GM10248 (cell line): ENCODE measurements around the gene GAREM1.

Source experiments
- CTCF ChIA-PET: fragments of 300-600 bp; sonication (Branson Sonifier 250); formaldehyde crosslinking; extraction: SDS; loops from one replicate; lab custom pipeline; 2021; ENCODE audit warnings: antibody characterized with exemption; lab: Yijun Ruan, JAX
- POLR2A ChIA-PET: fragments of 350-650 bp; sonication (Branson Sonifier 250); formaldehyde crosslinking; extraction: SDS; loops from one replicate; lab custom pipeline; 2020; ENCODE audit warnings: antibody characterized with exemption; lab: Yijun Ruan, JAX
- DNase-seq: peaks from one replicate; pipeline ENCODE4 v3.0.0; 2012; ENCODE audit errors: extremely low spot score
- CTCF ChIP-seq: IDR thresholded peaks from 2 replicates; pipeline ENCODE4 v1.5.1; 2012; ENCODE audit warnings: mild to moderate bottlenecking, low read depth; ENCODE audit errors: extremely low read depth, missing control alignments, control extremely low read depth

The GAREM1 gene

DNA sequence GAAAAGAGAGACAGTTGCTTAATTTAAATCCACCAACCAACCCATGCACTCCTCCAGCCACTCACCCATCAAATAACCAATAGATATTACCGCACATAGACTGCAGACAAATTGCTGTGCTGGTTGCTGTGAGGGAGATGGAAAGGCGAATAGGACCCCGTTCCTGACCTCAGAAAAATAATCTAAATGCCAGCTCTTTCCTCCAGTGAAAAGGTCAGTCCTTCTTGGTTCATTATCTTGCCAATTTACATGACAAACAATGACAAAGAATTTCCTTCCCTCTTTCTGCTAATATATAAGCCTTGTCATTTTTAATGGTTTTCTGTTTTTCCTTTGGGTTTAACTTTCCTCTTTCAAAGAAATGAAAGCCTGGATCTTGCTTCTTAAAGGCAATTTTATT lies 219.2 kb downstream of the GAREM1 start:
- DNase-seq = no peak
- POLR2A ChIA-PET = no interaction called here
- no peak for TF ChIP-seq CTCF
- CTCF ChIA-PET = interaction anchor here (1.8 to 2.0 kb wide), 2 partner anchors 10 to 93 kb away, joined by 4 to 5 read pairs; no protein-coding TSS in a partner anchor

DNA sequence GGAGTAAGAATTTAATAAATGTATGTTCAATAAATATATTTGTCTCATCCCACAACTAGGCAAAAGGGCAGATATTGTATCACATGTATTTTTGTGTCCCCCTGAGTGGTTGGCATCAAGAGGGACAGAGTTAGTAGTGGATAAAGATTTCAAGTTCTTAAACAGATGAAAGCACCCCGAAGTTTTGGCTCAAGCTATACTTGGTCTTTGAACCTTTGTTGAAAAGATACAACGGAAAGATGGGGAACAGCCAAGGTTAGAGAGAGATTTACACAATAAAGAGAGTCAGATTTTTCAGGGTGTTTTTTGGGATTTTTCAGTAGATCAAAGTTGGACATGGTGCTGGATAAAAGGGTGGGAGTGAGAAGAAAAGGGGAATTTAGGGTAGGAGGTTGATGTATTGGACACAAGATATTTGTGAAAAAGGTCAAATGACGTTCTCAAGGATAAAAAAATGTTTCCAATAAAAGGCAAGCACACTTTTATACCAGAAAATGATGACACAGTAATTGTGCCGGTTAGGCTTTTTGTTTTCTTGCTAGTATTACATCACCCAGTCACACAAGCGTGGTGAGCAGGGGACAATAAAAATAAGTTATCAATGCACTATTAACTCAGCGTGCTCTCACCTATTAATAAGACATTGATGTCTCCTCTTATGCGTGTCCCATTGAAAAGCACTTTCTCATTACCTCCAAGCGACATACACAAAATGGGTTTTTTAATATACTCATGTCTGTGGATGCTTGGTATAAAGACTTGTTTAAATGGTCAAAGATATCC lies 221.3 kb downstream of the GAREM1 start:
- POLR2A ChIA-PET = no interaction called here
- DNase-seq = no peak
- CTCF ChIA-PET = interaction anchor here (0.6 to 1.1 kb wide), 2 partner anchors 11 to 12 kb away, joined by 3 read pairs; no protein-coding TSS in a partner anchor
- no peak for TF ChIP-seq CTCF

DNA sequence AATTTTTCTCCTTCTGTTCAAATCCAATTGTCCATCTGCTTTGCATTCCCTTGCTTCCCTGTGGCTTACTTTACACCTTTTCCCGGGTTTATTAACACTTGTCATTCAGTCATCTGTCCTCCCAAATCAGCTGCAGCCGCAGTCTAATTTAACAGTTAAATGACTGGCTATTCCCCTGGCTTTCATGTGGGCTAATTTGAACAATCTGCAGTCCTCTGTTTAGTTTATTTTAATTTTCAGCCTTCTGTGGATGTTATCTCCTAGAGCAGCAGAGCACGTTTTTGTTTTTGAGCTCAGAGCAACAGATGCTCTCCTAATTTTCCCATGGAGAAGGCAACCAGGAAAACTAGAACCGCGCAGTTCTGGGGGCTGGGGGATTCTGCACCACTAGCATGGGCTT lies 225.8 kb downstream of the GAREM1 start:
- CTCF ChIA-PET = no interaction called here

DNA sequence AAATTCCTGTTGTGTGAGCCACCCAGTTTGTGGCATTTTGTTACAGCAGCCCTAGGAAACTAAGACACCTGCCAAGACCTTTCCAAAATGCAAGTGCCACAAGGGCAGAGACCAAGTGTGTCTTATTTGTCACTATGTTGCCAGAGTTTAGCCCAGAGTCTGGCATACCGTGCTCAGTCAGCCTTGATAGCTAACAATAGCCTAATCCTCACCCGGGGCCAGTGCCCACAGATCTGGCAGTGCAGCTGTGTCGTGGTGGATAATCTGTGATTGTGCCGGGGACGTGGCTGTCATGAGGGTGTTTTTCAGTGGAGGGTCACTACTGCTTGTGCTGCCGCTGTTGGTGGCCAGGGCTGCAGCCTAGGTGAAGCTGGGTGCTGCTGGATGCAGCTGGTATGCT lies 227.3 kb downstream of the GAREM1 start:
- DNase-seq = no peak
- ChIA-PET CTCF (no interaction called here), POLR2A (no interaction called here)
- no peak for TF ChIP-seq CTCF

More for the DNA sequence above, 225.8 kb downstream of the GAREM1 start:
- DNase-seq = no peak
- no peak for TF ChIP-seq CTCF
- POLR2A ChIA-PET = no interaction called here

DNA sequence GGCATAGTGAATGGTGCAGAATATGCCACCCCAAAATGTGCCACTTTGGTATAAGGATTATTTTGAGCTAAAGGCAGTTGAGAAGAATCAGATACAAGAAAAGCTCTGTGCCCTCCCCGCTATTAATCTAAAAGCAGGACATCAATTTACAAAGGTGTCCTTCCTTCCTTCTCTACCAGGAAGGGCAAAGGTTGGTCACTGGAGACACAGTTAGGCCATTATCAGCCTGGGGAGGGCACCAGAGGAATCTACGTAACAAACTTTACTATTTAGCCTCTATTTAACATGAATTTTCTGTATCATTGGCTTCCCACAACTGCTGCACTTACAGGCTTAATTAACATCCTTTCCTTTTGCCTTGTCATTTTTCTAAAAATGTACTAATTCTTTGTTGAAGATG lies 228.3 kb downstream of the GAREM1 start:
- ChIA-PET CTCF (no interaction called here), POLR2A (no interaction called here)
- no peak for TF ChIP-seq CTCF
- no peak for DNase-seq

GRCh38 chr18:32238635-32239268 lies 231.9 kb downstream of the GAREM1 start:
- no peak for TF ChIP-seq CTCF
- DNase-seq = no peak
- POLR2A ChIA-PET = no interaction called here
- CTCF ChIA-PET = interaction anchor here (0.8 to 1.4 kb wide), 5 partner anchors 10 to 28 kb away, joined by 3 to 4 read pairs (median 3); no protein-coding TSS in a partner anchor
